K562 (cell line): Measurements from ENCODE around the gene NOD1. TPM values are rescaled to one million over a fixed set of nuclear protein-coding genes. Genes with fewer than 3 reads are reported as not detected.
A peak's percentile ranks its signal among the peaks of the same experiment; 100 is the strongest.

Experiments used
- ARID4B ChIP-seq: sonication (generic); formaldehyde crosslinking; IDR thresholded peaks from 2 replicates; pipeline ENCODE4 v1.8.0; 2022; ENCODE audit warnings: mild to moderate bottlenecking, missing genetic modification reagents
- ATF1 ChIP-seq, 2 experiments: fragments of 450-650 bp in 1 of 2; IDR thresholded peaks; 2 replicates each; pipeline ENCODE4 v1.6.1; 2016; ENCODE audit warnings: missing compliant biosample characterization in 1 of 2, missing genetic modification characterization in 1 of 2
- BRD4 ChIP-seq: fragments of 200-600 bp; sonication (generic); IDR thresholded peaks from 2 replicates; pipeline ENCODE4 v1.6.1; 2017; ENCODE audit warnings: inconsistent platforms
- CBX8 ChIP-seq: fragments of 200-600 bp; sonication (generic); IDR thresholded peaks from 2 replicates; pipeline ENCODE4 v1.6.1; 2012; ENCODE audit warnings: borderline replicate concordance, mixed run types, low read depth, mild to moderate bottlenecking, moderate library complexity, mixed read lengths, low read length, control low read depth, inconsistent platforms; ENCODE audit not compliant: poor library complexity, severe bottlenecking; ENCODE audit errors: extremely low read depth
- CTBP1 ChIP-seq: fragments of 450-650 bp; IDR thresholded peaks from 2 replicates; pipeline ENCODE4 v1.6.1; 2016; ENCODE audit warnings: borderline replicate concordance
- FOS ChIP-seq: IDR thresholded peaks from 3 replicates; pipeline ENCODE4 v1.6.1; 2011; ENCODE audit not compliant: insufficient read length; ENCODE audit errors: extremely low read depth
- GATAD2A ChIP-seq: fragments of 450-650 bp; IDR thresholded peaks from 2 replicates; pipeline ENCODE4 v1.6.1; 2017
- HDAC1 ChIP-seq, 2 experiments: fragments of 450-650 bp; IDR thresholded peaks; 2 replicates each; pipeline ENCODE4 v1.6.1; 2016 to 2017; ENCODE audit warnings: inconsistent platforms in 1 of 2, mild to moderate bottlenecking in 1 of 2, moderate library complexity in 1 of 2
- IRF1 ChIP-seq: sonication (generic); formaldehyde crosslinking; IDR thresholded peaks from 2 replicates; pipeline ENCODE4 v1.8.0; 2022; ENCODE audit warnings: missing genetic modification reagents, mild to moderate bottlenecking, borderline replicate concordance
- KDM5B ChIP-seq: fragments of 200-600 bp; sonication (generic); IDR thresholded peaks from 2 replicates; pipeline ENCODE4 v1.6.1; 2012; ENCODE audit warnings: low read depth, mild to moderate bottlenecking, moderate library complexity, low read length, control low read depth, inconsistent platforms; ENCODE audit not compliant: insufficient replicate concordance
- KHSRP ChIP-seq: fragments of 450-650 bp; IDR thresholded peaks from 2 replicates; pipeline ENCODE4 v1.6.1; 2017
- KLF1 ChIP-seq: fragments of 450-650 bp; IDR thresholded peaks from 2 replicates; pipeline ENCODE4 v1.6.1; 2016; ENCODE audit warnings: missing genetic modification characterization, missing compliant biosample characterization
- MYNN ChIP-seq, 2 experiments: sonication (generic); formaldehyde crosslinking in 1 of 2; IDR thresholded peaks; 2 replicates each; pipeline versions ENCODE4 v1.5.0 to v1.6.1; 2016 to 2020; ENCODE audit warnings: antibody characterized with exemption in 1 of 2, missing genetic modification reagents in 1 of 2
- PYGO2 ChIP-seq: fragments of 450-650 bp; IDR thresholded peaks from 2 replicates; pipeline ENCODE4 v1.6.1; 2016; ENCODE audit warnings: mild to moderate bottlenecking, missing genetic modification characterization, moderate library complexity, missing compliant biosample characterization
- RBM17 ChIP-seq: fragments of 200-400 bp; formaldehyde crosslinking; IDR thresholded peaks from 2 replicates; pipeline ENCODE4 v1.6.1; 2017; ENCODE audit warnings: low read depth, mild to moderate bottlenecking, low read length, borderline replicate concordance
- RNF2 ChIP-seq: sonication (generic); IDR thresholded peaks from 2 replicates; pipeline ENCODE4 v1.6.1; 2016
- SMAD2 ChIP-seq: fragments of 150-350 bp; IDR thresholded peaks from 2 replicates; pipeline ENCODE4 v1.6.1; 2014; ENCODE audit warnings: low read depth, mild to moderate bottlenecking, low read length
- SMARCA4 ChIP-seq: fragments of 450-650 bp; IDR thresholded peaks from 2 replicates; pipeline ENCODE4 v1.6.1; 2016
- TAF9B ChIP-seq: fragments of 450-650 bp; IDR thresholded peaks from 2 replicates; pipeline ENCODE4 v1.6.1; 2018; ENCODE audit warnings: mild to moderate bottlenecking; ENCODE audit not compliant: partially characterized antibody
- THAP7 ChIP-seq: fragments of 250-450 bp; sonication (Bioruptor Pico); IDR thresholded peaks from 2 replicates; pipeline ENCODE4 v1.5.0; 2021
- XRCC4 ChIP-seq: IDR thresholded peaks from one replicate; pipeline ENCODE4 v1.6.1; 2011; ENCODE audit not compliant: insufficient read depth, insufficient read length; ENCODE audit errors: extremely low read depth
- ZBTB7A ChIP-seq: IDR thresholded peaks from 2 replicates; pipeline ENCODE4 v1.6.1; 2011; ENCODE audit warnings: low read depth, mild to moderate bottlenecking, low read length, moderate library complexity, borderline replicate concordance; ENCODE audit not compliant: control insufficient read depth
- ZNF140 ChIP-seq: fragments of 250-450 bp; sonication (Bioruptor Pico); IDR thresholded peaks from 2 replicates; pipeline ENCODE4 v1.8.0; 2021; ENCODE audit warnings: moderate library complexity, mild to moderate bottlenecking, inconsistent platforms
- polyA plus RNA-seq, 8 experiments: library from polyadenylated mRNA; depleted of rRNA in 4 of 8; stranded (reverse) in 5 of 8; unstranded in 3 of 8; fragments of >200 nt; fragmentation: Nextera tagmentation in 2 of 8; fragmentation: Illumina TruSeq in 1 of 8; extraction: Ambion mirVana in 2 of 8; extraction: Trizol in 1 of 8; gene quantifications; 2 replicates each; pipeline versions ENCODE4 v1.2.1 to v1.2.3, GENCODE V29; 2011 to 2014; ENCODE audit warnings: inconsistent platforms in 1 of 8, missing spikeins in 1 of 8
- total RNA-seq, 7 experiments: library from RNA; depleted of rRNA in 6 of 7; stranded (reverse); fragments of >200 nt in 6 of 7; fragmentation: Illumina TruSeq in 2 of 7; extraction: Trizol in 2 of 7; gene quantifications; 2 replicates each; pipeline versions ENCODE4 v1.2.1 to v1.2.3, GENCODE V29; 2011 to 2021; ENCODE audit warnings: low replicate concordance in 1 of 7

The NOD1 gene
- total and polyA plus RNA-seq, 9 of the 15 experiments (the other 6 are each of a cell fraction or from before 2014, with no cell fraction given) = 0.34 to 7.1 (median 4.7) TPM

GRCh38 chr7:30478349-30479201 is at the start of gene NOD1 (continued):
- TF ChIP-seq RBM17 (no peak), ARID4B (CRISPR knock-in tag) (peak; percentile 59; the same call in 1 of the 2 replicates), KLF1 (peak; percentile 71), ZNF140 (CRISPR knock-in tag) (no peak), TAF9B (no peak), KDM5B (peak; percentile 90), CTBP1 (peak; percentile 95), THAP7 (peak; percentile 46; the same call in 1 of the 2 replicates), ATF1 (CRISPR knock-in tag; IDR thresholded peaks at IDR 0.05) (no peak), ATF1 (tag; IDR thresholded peaks at IDR 0.05) (peak; percentile 43), HDAC1 (IDR thresholded peaks at IDR 0.05) (peak in 1 of 2 experiments; percentile 60; a peak in 2 of 4 replicates), ZBTB7A (peak; percentile 93), GATAD2A (0 out of 2 replicates have a peak, but pooled peaks have one; percentile 25), SMAD2 (no peak), FOS (no peak), XRCC4 (no peak), MYNN (IDR thresholded peaks at IDR 0.05) (no peak), MYNN (CRISPR knock-in tag; IDR thresholded peaks at IDR 0.05) (no peak), IRF1 (CRISPR knock-in tag) (no peak), BRD4 (peak; percentile 68; the same call in 1 of the 2 replicates), KHSRP (no peak), PYGO2 (tag) (no peak), RNF2 (no peak), SMARCA4 (no peak), CBX8 (no peak)
